H1 (cell line): ENCODE measurements around the gene TTC27. TPM values are rescaled to one million over a fixed set of nuclear protein-coding genes. Genes with fewer than 3 reads are reported as not detected.

Experiments used
- CTCF ChIA-PET: fragments of 300-600 bp; sonication (Branson Sonifier 250); formaldehyde crosslinking; loops from one replicate; lab custom pipeline; 2021; ENCODE audit not compliant: partially characterized antibody; lab: Charles Lee
- POLR2A ChIA-PET: fragments of 300-600 bp; sonication (Branson Sonifier 250); formaldehyde crosslinking; loops from one replicate; lab custom pipeline; 2021; ENCODE audit warnings: inconsistent platforms; ENCODE audit not compliant: partially characterized antibody; lab: Charles Lee
- DNase-seq, 2 experiments: peaks; one replicate each; pipeline versions ENCODE4 v3.0.0 to v3.0.0-alpha.2; 2010 to 2022; ENCODE audit warnings: low spot score in 2 of 2, low read depth in 1 of 2, mixed read lengths in 1 of 2
- FAIRE-seq: peaks from 2 replicates; lab custom pipeline; 2011; peaks lifted over from hg19 to GRCh38; lab: Jason Lieb, UNC
- H2AFZ ChIP-seq: 2 replicates; pipeline ENCODE4 v1.8.1; 2012; ENCODE audit warnings: low read length, inconsistent platforms
- H2AK5ac ChIP-seq: 2 replicates; pipeline ENCODE4 v1.6.1; 2013; ENCODE audit warnings: low read depth, low read length
- H2BK120ac ChIP-seq: replicated peaks from 2 replicates; pipeline ENCODE3; 2013; ENCODE audit warnings: low read depth, low read length, inconsistent platforms
- H2BK12ac ChIP-seq: 2 replicates; pipeline ENCODE4 v1.6.1; 2013; ENCODE audit warnings: low read depth, low read length
- H2BK15ac ChIP-seq: 2 replicates; pipeline ENCODE4 v1.6.1; 2013; ENCODE audit warnings: low read length
- H2BK20ac ChIP-seq: 2 replicates; pipeline ENCODE4 v1.6.1; 2013; ENCODE audit warnings: low read length
- H2BK5ac ChIP-seq: 2 replicates; pipeline ENCODE4 v1.6.1; 2013; ENCODE audit warnings: low read depth, low read length
- H3K14ac ChIP-seq: 2 replicates; pipeline ENCODE4 v1.6.1; 2013; ENCODE audit warnings: inconsistent platforms; ENCODE audit not compliant: insufficient read length
- H3K18ac ChIP-seq: 2 replicates; pipeline ENCODE4 v1.6.1; 2013; ENCODE audit warnings: low read length; ENCODE audit errors: extremely low read depth
- H3K23ac ChIP-seq: 2 replicates; pipeline ENCODE4 v1.6.1; 2013; ENCODE audit warnings: inconsistent platforms; ENCODE audit not compliant: insufficient read length
- H3K23me2 ChIP-seq: 2 replicates; pipeline ENCODE4 v1.6.1; 2013; ENCODE audit warnings: low read depth, low read length
- H3K27ac ChIP-seq: 2 replicates; pipeline ENCODE4 v1.6.1; 2011; ENCODE audit warnings: low read depth, low read length, inconsistent platforms
- H3K27me3 ChIP-seq, 4 experiments: replicated peaks in 1 of 4; 1 replicate in 1 of 4; 2 replicates in 3 of 4; pipeline versions ENCODE4 v1.6.1 to v1.8.1; 2011 to 2013; ENCODE audit warnings: low read length in 3 of 4, mild to moderate bottlenecking in 3 of 4, inconsistent platforms in 2 of 4, mixed read lengths in 2 of 4, moderate library complexity in 1 of 4; ENCODE audit not compliant: control insufficient read depth in 3 of 4, insufficient read depth in 3 of 4; ENCODE audit errors: extremely low read depth in 1 of 4
- H3K36me3 ChIP-seq, 4 experiments: 2 replicates each; pipeline versions ENCODE4 v1.6.1 to v1.8.1; 2011 to 2013; ENCODE audit warnings: mild to moderate bottlenecking in 4 of 4, low read length in 3 of 4, moderate library complexity in 2 of 4, control low read depth in 1 of 4, inconsistent platforms in 1 of 4; ENCODE audit not compliant: insufficient read depth in 4 of 4, control insufficient read depth in 2 of 4
- H3K4ac ChIP-seq: replicated peaks from 2 replicates; pipeline ENCODE3; 2013; ENCODE audit warnings: low read length, low read depth, mixed read lengths, inconsistent platforms; ENCODE audit not compliant: insufficient read length
- H3K4me1 ChIP-seq, 4 experiments: replicated peaks in 1 of 4; 1 replicate in 1 of 4; 2 replicates in 3 of 4; pipeline versions ENCODE4 v1.6.1 to v1.8.1; 2011 to 2013; ENCODE audit warnings: low read length in 3 of 4, inconsistent platforms in 2 of 4, mixed read lengths in 1 of 4; ENCODE audit not compliant: insufficient read depth in 4 of 4, control insufficient read depth in 3 of 4
- H3K4me2 ChIP-seq, 2 experiments: 2 replicates each; pipeline versions ENCODE4 v1.6.1 to v1.8.1; 2011 to 2013; ENCODE audit warnings: low read depth in 2 of 2, low read length in 2 of 2, control low read depth in 1 of 2, inconsistent platforms in 1 of 2, mild to moderate bottlenecking in 1 of 2; ENCODE audit not compliant: insufficient read depth in 1 of 2
- H3K4me3 ChIP-seq, 4 experiments: fragments of 200-600, 300-600 bp in 1 of 4; sonication (generic), shearing (Covaris generic), sonication (Bioruptor Twin) in 1 of 4; 2 replicates each; pipeline versions ENCODE4 v1.5.1 to v1.8.1; 2011 to 2016; ENCODE audit warnings: low read length in 4 of 4, low read depth in 3 of 4, control low read depth in 2 of 4, inconsistent platforms in 2 of 4, mild to moderate bottlenecking in 2 of 4, mixed read lengths in 1 of 4, moderate library complexity in 1 of 4; ENCODE audit not compliant: insufficient read depth in 2 of 4; ENCODE audit errors: extremely low read depth in 1 of 4
- H3K56ac ChIP-seq: replicated peaks from 2 replicates; pipeline ENCODE3; 2013; ENCODE audit warnings: low read depth, mild to moderate bottlenecking, mixed read lengths, low read length, inconsistent platforms; ENCODE audit not compliant: insufficient read length
- H3K79me1 ChIP-seq: 2 replicates; pipeline ENCODE4 v1.6.1; 2013; ENCODE audit warnings: low read depth, low read length, control low read depth
- H3K79me2 ChIP-seq, 2 experiments: 2 replicates each; pipeline versions ENCODE4 v1.6.1 to v1.8.1; 2012 to 2013; ENCODE audit warnings: low read length in 2 of 2, mild to moderate bottlenecking in 2 of 2, inconsistent platforms in 1 of 2; ENCODE audit not compliant: insufficient read depth in 2 of 2, control insufficient read depth in 1 of 2
- H3K9ac ChIP-seq, 4 experiments: replicated peaks in 1 of 4; 1 replicate in 1 of 4; 2 replicates in 3 of 4; pipeline versions ENCODE4 v1.6.1 to v1.8.1; 2011 to 2013; ENCODE audit warnings: low read depth in 3 of 4, low read length in 3 of 4, control low read depth in 2 of 4, mild to moderate bottlenecking in 2 of 4, moderate library complexity in 2 of 4, inconsistent platforms in 1 of 4; ENCODE audit errors: extremely low read depth in 1 of 4
- H3K9me3 ChIP-seq, 2 experiments: 2 replicates each; pipeline versions ENCODE4 v1.6.1 to v1.8.1; 2012 to 2013; ENCODE audit warnings: mild to moderate bottlenecking in 2 of 2, moderate library complexity in 2 of 2, control low read depth in 1 of 2, inconsistent platforms in 1 of 2, low read depth in 1 of 2, low read length in 1 of 2, mixed read lengths in 1 of 2; ENCODE audit not compliant: insufficient read depth in 2 of 2
- H4K20me1 ChIP-seq, 2 experiments: replicated peaks in 1 of 2; 2 replicates each; pipeline versions ENCODE3 to v1.8.1; 2011 to 2013; ENCODE audit warnings: inconsistent platforms in 2 of 2, low read length in 2 of 2, mild to moderate bottlenecking in 1 of 2; ENCODE audit not compliant: insufficient read depth in 2 of 2, control insufficient read depth in 1 of 2
- H4K5ac ChIP-seq: 2 replicates; pipeline ENCODE4 v1.6.1; 2013; ENCODE audit warnings: low read length, low read depth, mixed read lengths, inconsistent platforms; ENCODE audit not compliant: insufficient read length
- H4K8ac ChIP-seq: 2 replicates; pipeline ENCODE4 v1.8.0; 2013; ENCODE audit warnings: mild to moderate bottlenecking, moderate library complexity, low read length, inconsistent platforms; ENCODE audit not compliant: insufficient read depth; ENCODE audit errors: extremely low read depth
- H4K91ac ChIP-seq: replicated peaks from 2 replicates; pipeline ENCODE3; 2013; ENCODE audit warnings: low read length, mixed read lengths, inconsistent platforms; ENCODE audit not compliant: insufficient read length
- BACH1 ChIP-seq: IDR thresholded peaks from 2 replicates; pipeline ENCODE4 v1.6.1; 2012; ENCODE audit warnings: low read length, improper control_type of control experiment
- HDAC2 ChIP-seq, 2 experiments: fragments of 300-600 bp in 1 of 2; sonication (generic) in 1 of 2; IDR thresholded peaks; 2 replicates each; pipeline ENCODE4 v1.6.1; 2011 to 2012; ENCODE audit warnings: low read depth in 2 of 2, low read length in 2 of 2, mild to moderate bottlenecking in 2 of 2, moderate library complexity in 2 of 2, borderline replicate concordance in 1 of 2, inconsistent platforms in 1 of 2
- KDM1A ChIP-seq: fragments of 200-600, 300-600 bp; sonication (generic); IDR thresholded peaks from 2 replicates; pipeline ENCODE4 v1.7.1; 2016; ENCODE audit warnings: mild to moderate bottlenecking, low read length, borderline replicate concordance
- KDM5A ChIP-seq: fragments of 200-600 bp; IDR thresholded peaks from 2 replicates; pipeline ENCODE4 v1.7.1; 2012; ENCODE audit warnings: mild to moderate bottlenecking, low read length, inconsistent platforms, mixed read lengths
- MAFK ChIP-seq: IDR thresholded peaks from 2 replicates; pipeline ENCODE4 v1.6.1; 2012; ENCODE audit warnings: low read depth, mild to moderate bottlenecking, improper control_type of control experiment, low read length
- POLR2AphosphoS5 ChIP-seq: IDR thresholded peaks from 2 replicates; pipeline ENCODE4 v1.6.1; 2011; ENCODE audit warnings: low read depth, low read length
- RNF2 ChIP-seq: fragments of 200-900, 300-1000 bp; sonication (generic); IDR thresholded peaks from 2 replicates; pipeline ENCODE4 v1.7.1; 2016; ENCODE audit warnings: borderline replicate concordance, low read depth, mild to moderate bottlenecking, antibody characterized with exemption, low read length; ENCODE audit not compliant: poor library complexity, severe bottlenecking; ENCODE audit errors: missing control alignments
- SP1 ChIP-seq: IDR thresholded peaks from 2 replicates; pipeline ENCODE4 v1.6.1; 2011; ENCODE audit warnings: low read depth, low read length
- TAF1 ChIP-seq: IDR thresholded peaks from 2 replicates; pipeline ENCODE4 v1.6.1; 2011; ENCODE audit warnings: mild to moderate bottlenecking, low read depth, low read length
- TCF12 ChIP-seq: IDR thresholded peaks from 2 replicates; pipeline ENCODE4 v1.6.1; 2011; ENCODE audit warnings: low read depth, mild to moderate bottlenecking, low read length
- YY1 ChIP-seq: IDR thresholded peaks from 2 replicates; pipeline ENCODE4 v1.6.1; 2011; ENCODE audit warnings: low read depth, mild to moderate bottlenecking, low read length
- WGBS, 2 experiments: shearing (Covaris generic) in 1 of 2; methylation state at CpG; one replicate each; pipeline versions ENCODE4 v1.1.6 to v1.1.7; 2013 to 2015; ENCODE audit warnings: low lambda C conversion rate in 2 of 2, mixed read lengths in 2 of 2, inconsistent platforms in 1 of 2, low coverage in 1 of 2, missing lambda C conversion rate in 1 of 2; ENCODE audit not compliant: insufficient replicate concordance in 2 of 2, insufficient coverage in 1 of 2, insufficient read length in 1 of 2; ENCODE audit errors: extremely low coverage in 1 of 2, missing lambda C conversion rate in 1 of 2; 5-methylcytosine and 5-hydroxymethylcytosine counted together
- polyA plus RNA-seq, 7 experiments: library from polyadenylated mRNA; depleted of rRNA in 3 of 7; stranded (reverse) in 5 of 7; unstranded in 2 of 7; fragments of >200 nt in 5 of 7; fragments of 200-250 nt in 2 of 7; gene quantifications; 1 replicate in 5 of 7; 2 replicates in 1 of 7; 4 replicates in 1 of 7; pipeline versions ENCODE4 v1.2.1 to v1.2.3, GENCODE V29; 2011 to 2013; ENCODE audit warnings: missing spikeins in 2 of 7, mixed read lengths in 2 of 7
- total RNA-seq: library from RNA; stranded (reverse); fragmentation: NEBNext Ultra II Directional; extraction: Animal tissue kit (Norgen Biotek cat#: 25700); gene quantifications from 2 replicates; pipeline ENCODE4 v1.2.1, GENCODE V29; 2021
- TF ChIP-seq, protein P1 (sequence below): IDR thresholded peaks from 2 replicates; pipeline ENCODE4 v1.6.1; 2011; ENCODE audit warnings: low read depth, mild to moderate bottlenecking, low read length; ENCODE audit not compliant: insufficient read depth

Gene TTC27
- total and polyA plus RNA-seq, 2 of the 8 experiments (the other 6 are each of a cell fraction or from before 2014, with no cell fraction given): 13.8 to 29.1 TPM

DNA sequence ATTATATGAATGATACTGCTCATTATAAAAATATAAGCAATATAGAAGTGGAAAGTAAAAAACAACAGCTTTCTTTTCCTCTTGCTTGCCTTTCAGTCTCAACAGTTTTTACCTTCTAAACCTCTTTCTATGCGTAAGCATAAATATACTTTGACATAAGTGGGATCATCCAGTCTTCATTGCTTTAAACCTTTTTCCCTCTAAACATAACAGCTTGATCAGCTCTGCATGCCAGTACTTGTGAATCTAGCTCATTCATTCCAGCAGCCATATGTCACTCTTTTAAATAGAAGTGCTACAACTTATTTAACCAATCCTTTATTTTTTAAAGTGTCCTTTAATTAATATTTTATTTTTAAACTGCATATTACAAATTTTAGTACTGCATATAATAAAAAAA lies 88.1 kb downstream of the TTC27 start:
- Histone ChIP-seq H3K4me3 (no peak overlapping the region), H3K23me2 (no peaks in the 10 kb centered on the region), H3K4me1 (no peaks in the 10 kb centered on the region), H3K9me3 (no peaks in the 10 kb centered on the region), H2BK15ac (no peak overlapping the region), H3K4me2 (no peak overlapping the region), H3K14ac (no peak overlapping the region), H2AK5ac (no peak overlapping the region), H4K5ac (no peak overlapping the region), H2BK120ac (no peak overlapping the region), H3K56ac (no peak overlapping the region), H3K79me1 (no peaks in the 10 kb centered on the region), H2BK5ac (no peak overlapping the region), H4K8ac (no peak overlapping the region), H3K79me2 (no peaks in the 10 kb centered on the region), H3K36me3 (no peaks in the 10 kb centered on the region; a peak in 1 of 8 replicates), H4K91ac (no peak overlapping the region), H3K9ac (no peak overlapping the region), H3K27me3 (no peaks in the 10 kb centered on the region), H2AFZ (no peak overlapping the region), H3K4ac (no peak overlapping the region), H2BK12ac (no peak overlapping the region), H4K20me1 (no peaks in the 10 kb centered on the region), H3K18ac (no peak overlapping the region), H3K23ac (no peak overlapping the region), H3K27ac (no peak overlapping the region), H2BK20ac (no peak overlapping the region)
- FAIRE-seq: no peak
- WGBS, 2 experiments: 91% methylated on average over 1 of the region's 1 CpG; no CpG with 5 or more reads in 1 of the 2 experiments
- TF ChIP-seq KDM1A: no peak
- no peak for TF ChIP-seq TCF12
- TF ChIP-seq SP1: no peak
- no peak for TF ChIP-seq KDM5A
- no peak for TF ChIP-seq MAFK
- no peak for TF ChIP-seq BACH1
- TF ChIP-seq, protein P1, sequence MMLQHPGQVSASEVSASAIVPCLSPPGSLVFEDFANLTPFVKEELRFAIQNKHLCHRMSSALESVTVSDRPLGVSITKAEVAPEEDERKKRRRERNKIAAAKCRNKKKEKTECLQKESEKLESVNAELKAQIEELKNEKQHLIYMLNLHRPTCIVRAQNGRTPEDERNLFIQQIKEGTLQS: no peak
- no peak for TF ChIP-seq HDAC2 (IDR thresholded peaks at IDR 0.05; ENCODE audit: borderline replicate concordance in 1 of 2, low read depth in 2 of 2, low read length in 2 of 2)
- no peak for TF ChIP-seq RNF2
- no peak for TF ChIP-seq POLR2AphosphoS5
- TF ChIP-seq TAF1: no peak
- no peak for TF ChIP-seq YY1
- POLR2A ChIA-PET: no interaction called here
- no peak for DNase-seq
- CTCF ChIA-PET: interaction anchor here (1.1 to 1.8 kb wide), 2 partner anchors 11 to 24 kb away, joined by 4 read pairs; no protein-coding TSS in a partner anchor
